Activated T-cell treated with anti-CD3 and anti-CD28 coated beads for 4 hours (primary cell): ENCODE data around the gene SMARCD1.

Experiments
- DNase-seq: peaks from one replicate; pipeline ENCODE4 v3.0.0-alpha.2; 2020

Gene SMARCD1

GRCh38 chr12:50104417-50105366 is 19.6 kb downstream of the SMARCD1 start:
- no peak for DNase-seq

GRCh38 chr12:50105913-50106450 is 20.8 kb downstream of the SMARCD1 start:
- no peak for DNase-seq

- no peak for DNase-seq
Measured at GRCh38 chr12:50106907-50107306, 21.8 kb downstream of the SMARCD1 start.

GRCh38 chr12:50107416-50108268 is 22.5 kb downstream of the SMARCD1 start:
- no peak for DNase-seq

GRCh38 chr12:50109319-50109718 is 24.2 kb downstream of the SMARCD1 start:
- DNase-seq: no peak

- no peak for DNase-seq
Measured at GRCh38 chr12:50110127-50110761, 25.1 kb downstream of the SMARCD1 start.

- DNase-seq: no peak
Measured at GRCh38 chr12:50110762-50111351, 25.7 kb downstream of the SMARCD1 start.

GRCh38 chr12:50111395-50111692 is 26.2 kb downstream of the SMARCD1 start:
- no peak for DNase-seq

GRCh38 chr12:50111693-50112455 is 26.7 kb downstream of the SMARCD1 start, which contains the start of gene COX14:
COX14 (plus strand) TSS chr12:50112236; CDS start chr12:50120044, 7,808 bp downstream.
- DNase-seq: peak; percentile 99

GRCh38 chr12:50112456-50113218 is 27.5 kb downstream of the SMARCD1 start:
- DNase-seq: peak; percentile 24

- DNase-seq: no peak
Measured at GRCh38 chr12:50117057-50117622, 32.0 kb downstream of the SMARCD1 start.

GRCh38 chr12:50119387-50119786 is 34.2 kb downstream of the SMARCD1 start:
- no peak for DNase-seq

GRCh38 chr12:50120521-50120920 is 35.4 kb downstream of the SMARCD1 start:
- no peak for DNase-seq

- DNase-seq: no peak
Measured at GRCh38 chr12:50120953-50121352, 35.8 kb downstream of the SMARCD1 start.

GRCh38 chr12:50121641-50122040 is 36.5 kb downstream of the SMARCD1 start:
- no peak for DNase-seq

GRCh38 chr12:50123203-50123602 is 38.1 kb downstream of the SMARCD1 start:
- no peak for DNase-seq

GRCh38 chr12:50127546-50127945 is 42.4 kb downstream of the SMARCD1 start:
- no peak for DNase-seq

GRCh38 chr12:50129290-50129689 is 44.1 kb downstream of the SMARCD1 start:
- DNase-seq: no peak

- no peak for DNase-seq
Measured at GRCh38 chr12:50132505-50133135, 47.5 kb downstream of the SMARCD1 start.

GRCh38 chr12:50142993-50143392 is 57.9 kb downstream of the SMARCD1 start:
- no peak for DNase-seq
